NCI-H510A treated with DMSO at 0.1 percent for 48 hours (cell line): ENCODE measurements around the gene RNU5B-1.

Experiments used
- DNase-seq: peaks from one replicate; lab custom pipeline; 2025; lab: John Stamatoyannopoulos, UW

Gene RNU5B-1

DNA sequence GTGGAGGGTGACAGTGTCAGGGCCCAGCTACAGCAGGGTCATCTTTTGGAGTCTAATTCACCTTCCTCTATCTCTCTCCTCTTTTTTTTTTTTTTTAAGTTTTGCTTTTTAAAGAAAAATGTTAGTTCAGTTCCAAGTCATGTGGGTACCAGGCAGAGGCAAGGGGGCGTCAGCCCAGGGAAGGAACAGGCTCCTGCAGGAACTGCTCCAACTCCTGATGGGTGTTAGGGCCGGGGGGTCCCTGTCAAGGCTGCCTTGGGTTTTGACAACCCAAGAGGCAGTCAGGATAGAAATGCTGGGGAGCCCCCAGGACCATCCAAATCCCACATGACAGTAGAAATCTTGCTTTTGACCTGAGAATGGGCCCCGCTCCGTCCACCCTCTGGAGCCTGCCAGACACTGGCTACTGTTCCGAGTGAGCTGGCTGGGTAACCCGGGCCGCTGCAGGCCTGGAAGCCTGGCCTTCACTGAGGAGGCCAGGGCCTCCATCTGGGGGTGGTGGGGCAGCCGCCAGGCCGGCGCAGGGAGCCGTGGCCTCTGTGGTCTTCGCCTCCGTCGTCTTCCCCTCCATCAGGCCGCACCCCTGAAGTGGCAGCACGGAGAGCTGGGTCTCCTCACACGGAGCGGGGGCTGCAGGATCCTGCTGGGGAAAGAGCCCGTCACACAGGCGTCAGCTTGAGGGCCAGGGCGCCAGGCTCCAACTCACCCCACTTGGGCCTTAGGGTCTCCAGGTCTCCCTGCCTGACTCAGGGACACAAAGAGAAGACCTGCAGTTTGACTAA is 24.2 kb downstream of the RNU5B-1 start:
- DNase-seq: no peak

GRCh38 chr15:65329288-65329983 is 25.0 kb downstream of the RNU5B-1 start:
- DNase-seq: no peak

DNA sequence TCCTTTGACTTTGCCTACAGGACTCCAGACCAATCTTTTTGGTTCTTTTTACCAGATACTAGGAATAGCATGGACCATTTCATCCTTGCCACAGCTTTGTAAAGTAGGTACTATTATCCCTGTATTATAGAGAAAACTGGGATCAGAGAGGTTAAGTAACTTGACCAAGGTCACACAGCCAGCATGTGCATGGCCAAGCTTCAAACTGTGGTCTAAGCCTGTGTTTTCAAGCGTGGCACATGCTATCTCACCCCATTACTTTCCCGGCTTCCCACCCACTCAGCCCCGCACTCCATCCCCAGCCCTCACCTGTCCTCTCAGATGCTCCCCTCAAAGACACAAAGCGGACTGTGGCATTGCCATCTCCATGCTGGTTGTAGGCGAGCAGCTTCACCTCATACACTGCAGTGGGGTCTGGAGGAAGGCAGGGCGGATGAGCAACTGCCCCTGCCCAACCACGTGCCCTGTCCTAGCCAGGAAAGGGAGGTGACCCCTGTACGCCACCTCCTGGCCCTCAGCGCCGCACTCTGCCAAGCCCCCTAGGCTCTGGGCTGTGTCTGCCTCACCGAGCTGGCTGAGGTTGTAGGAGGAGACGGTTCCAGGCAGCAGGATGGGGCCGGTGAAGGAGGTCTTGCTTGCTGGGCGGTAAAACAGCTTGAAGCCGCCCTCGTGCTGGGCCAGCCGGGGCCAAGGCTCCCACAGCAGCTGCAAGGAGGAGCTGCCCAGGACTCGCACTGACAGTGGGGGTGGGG is 25.7 kb downstream of the RNU5B-1 start:
- DNase-seq: no peak

GRCh38 chr15:65330934-65331645 is 26.6 kb downstream of the RNU5B-1 start:
- DNase-seq: no peak

- DNase-seq: no peak
Observed at GRCh38 chr15:65331811-65332210, 27.3 kb downstream of the RNU5B-1 start.

DNA sequence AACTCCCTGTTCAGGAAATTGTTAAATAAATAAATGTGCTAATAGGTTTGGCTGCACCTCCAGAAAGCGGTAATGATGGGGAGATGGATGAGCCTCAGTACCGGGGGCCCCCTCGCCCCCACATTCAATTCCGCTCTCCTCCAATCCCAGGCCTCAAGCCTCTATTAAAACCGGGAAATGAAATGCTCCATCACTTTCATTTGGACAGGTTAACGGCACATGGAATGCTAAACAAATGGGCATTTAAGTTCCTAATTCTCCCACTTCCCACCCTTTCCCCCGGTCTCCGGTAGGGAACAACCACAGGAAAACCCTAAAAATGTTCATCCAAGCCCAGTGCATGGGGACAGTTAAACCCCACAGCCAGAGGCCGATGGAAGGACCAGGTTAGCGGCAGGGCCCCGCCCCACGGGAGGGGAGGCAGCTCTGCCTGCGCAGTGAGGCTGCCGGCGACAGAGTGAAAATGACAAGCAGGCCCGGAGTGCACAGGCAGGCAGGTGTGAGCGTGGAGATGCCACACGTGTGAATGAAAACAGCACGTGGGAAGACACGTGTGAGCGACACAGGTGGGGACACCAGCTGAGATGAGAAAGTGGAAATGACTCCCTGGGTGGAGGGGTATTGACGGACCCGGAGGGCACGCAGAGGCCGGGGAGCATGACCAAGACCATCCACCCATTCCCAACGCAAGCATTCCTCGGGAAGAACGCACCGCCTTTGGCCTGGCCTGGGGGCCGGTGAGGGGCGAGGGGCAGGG is 28.1 kb downstream of the RNU5B-1 start:
- no peak for DNase-seq

- no peak for DNase-seq
Observed at GRCh38 chr15:65333148-65333820, 28.8 kb downstream of the RNU5B-1 start.

DNA sequence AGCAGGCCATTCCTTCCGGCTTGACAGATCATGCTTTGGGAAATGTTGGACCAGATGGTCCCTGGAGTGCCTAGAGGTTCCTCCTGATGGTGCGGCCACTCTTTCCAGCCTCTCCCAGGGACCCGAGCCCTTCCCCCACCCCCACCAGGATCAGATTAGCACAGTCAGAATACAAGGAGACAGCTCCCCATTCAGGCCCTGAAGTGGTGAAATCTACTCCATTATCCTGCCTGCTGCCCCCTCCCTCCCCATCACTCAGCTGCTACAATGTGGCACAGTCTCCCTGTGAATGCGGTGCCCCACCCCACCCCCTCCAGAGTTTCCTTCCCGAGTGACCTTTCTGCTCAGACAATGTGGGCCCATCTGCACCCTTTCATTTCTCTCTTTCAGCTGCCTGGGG is 29.4 kb downstream of the RNU5B-1 start:
- DNase-seq: no peak

DNA sequence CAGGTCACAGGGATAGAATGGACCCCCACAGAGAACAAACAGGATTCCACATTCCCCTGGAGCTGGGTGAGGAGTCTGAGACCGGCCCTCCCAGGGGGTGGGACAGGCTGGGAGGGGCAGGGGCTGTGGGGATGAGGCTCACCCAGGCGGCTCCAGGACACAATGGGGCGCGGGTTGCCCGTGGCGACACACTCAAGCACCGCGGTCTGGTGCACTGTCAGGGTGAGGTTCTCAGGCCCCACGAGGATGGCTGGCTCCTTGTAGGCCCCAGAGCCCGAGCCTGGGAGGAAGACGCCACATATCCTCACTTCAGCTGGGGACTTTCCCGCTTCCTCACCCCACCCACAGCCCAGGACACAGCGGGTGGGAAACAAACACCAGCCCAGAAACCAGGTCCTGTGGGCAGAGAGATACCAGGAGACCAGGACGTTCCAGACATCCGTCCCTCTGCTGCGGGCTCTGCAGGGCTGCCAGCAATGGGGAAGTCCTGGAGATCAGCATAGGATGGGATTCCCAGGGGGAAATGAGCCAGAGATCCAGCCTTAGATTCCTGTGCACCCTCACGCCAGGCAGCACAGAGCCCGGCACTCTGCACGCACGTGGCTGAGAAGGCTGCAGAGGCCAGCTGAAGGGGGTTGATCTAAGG is 30.2 kb downstream of the RNU5B-1 start:
- no peak for DNase-seq

GRCh38 chr15:65335278-65336055 is 31.0 kb downstream of the RNU5B-1 start:
- no peak for DNase-seq

DNA sequence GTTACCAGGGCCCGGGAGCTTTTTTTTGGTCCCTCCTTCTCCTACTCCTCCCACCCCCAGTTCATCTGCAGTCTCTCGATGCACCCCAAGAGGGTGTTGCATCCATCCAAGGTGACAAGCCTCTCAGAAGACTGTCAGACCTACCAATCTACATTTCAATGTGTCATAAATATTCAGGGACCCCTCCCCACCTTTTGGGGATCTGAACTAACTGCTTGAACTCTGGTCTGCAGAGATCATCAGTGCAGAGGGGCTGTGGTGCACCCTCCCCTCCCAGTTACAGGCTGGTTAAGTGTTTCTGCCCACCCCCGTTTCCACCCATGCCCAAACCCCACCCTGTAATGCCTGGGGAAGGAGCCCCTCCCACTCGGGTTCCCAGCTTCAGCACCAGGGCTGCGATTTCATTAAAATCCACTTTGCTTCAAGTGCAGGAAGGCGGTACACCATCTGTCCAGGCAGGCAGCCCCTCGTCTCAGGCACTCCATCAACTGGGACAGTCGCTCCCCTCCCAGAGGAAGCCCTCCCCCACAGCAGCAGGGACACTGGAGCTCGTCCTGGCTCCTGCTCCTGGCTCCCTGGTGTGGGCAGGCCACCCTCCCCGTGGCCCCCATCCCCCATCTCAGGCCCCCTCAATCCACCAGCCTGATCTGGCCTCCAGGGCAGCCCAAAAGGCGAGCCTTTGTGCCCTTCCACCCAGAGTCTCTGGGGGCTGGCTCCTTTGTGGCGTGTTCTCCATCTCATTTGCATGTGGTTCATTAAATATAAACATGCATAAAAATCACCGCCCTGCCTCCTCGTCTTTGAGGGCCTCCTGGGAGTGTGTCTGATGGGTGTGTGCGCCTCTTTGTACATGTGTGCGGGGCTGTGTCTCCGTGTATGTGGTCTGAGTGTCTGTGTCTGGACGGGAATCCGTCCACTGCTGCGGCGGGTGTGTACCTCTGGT is 32.3 kb downstream of the RNU5B-1 start:
- DNase-seq: no peak

DNA sequence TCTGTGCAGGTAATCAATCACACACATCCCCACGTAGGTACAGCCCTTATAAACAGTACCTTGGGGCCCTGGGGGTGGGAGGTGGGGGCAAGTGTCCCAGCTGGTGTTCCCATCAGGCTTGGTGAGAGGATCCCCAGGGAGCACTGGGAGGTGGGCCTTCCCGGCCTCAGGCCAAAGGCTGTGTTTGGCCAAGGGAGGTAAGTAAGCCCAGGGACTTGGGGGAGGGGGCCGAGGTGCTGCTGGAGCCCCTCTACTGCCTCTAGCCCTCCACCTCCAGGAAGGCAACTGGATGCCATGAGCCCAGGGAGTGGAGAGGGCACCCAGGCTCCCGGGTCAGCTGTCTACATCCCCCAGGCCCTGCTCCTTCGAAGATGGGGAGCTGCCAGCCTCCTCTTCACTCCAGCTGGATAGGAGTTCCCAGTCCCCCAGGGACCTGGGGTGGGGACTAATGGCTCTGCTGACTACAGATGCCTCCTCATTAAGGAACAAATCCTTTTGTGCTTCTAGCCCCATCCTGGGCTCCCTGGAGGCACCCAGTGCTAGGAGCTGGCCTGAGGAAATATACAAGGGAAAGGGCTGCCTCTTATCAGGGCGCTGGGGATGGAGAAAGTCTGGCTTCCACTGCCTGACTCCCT is 33.1 kb downstream of the RNU5B-1 start:
- no peak for DNase-seq

DNA sequence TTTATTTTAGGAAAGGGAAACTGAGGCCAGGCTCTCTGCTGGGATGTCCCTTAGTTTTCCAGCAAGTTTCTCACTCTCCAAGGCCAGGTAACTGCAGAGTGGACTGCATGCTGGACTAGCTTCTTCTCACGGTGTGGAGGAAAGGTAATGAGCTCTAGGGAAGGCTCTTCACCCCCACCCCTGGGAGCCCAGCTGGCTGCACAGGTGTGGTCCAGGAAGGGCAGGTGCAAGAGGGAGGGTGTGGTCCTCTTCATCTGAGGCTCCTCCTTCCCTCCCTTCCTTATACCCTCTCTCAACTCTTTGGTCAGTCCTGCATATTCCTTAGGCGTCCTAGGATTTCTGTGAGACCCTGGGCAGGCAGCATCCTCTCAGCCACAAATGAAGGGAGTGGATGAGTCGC is 33.9 kb downstream of the RNU5B-1 start:
- peak; percentile 55 for DNase-seq

- no peak for DNase-seq
Observed at GRCh38 chr15:65338823-65339222, 34.3 kb downstream of the RNU5B-1 start.

DNA sequence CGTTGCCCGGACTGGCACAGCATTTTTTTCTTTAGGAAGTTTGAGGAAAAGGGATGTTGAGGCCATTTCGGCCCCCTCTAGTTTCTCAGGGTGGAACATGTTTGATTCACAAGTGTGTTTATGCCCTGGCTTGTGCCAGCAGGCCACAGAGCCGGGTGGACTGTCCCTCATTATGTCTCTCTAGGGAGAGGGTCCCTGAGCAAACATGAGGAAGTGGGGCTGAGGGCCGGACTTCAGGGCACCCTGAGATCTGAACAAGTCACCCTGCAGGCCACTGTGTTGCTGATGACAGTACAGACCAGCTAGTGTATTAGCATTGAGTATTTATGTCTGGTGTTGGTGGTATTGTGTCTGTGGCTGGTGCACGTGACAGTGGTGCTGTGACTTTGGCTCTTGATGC is 34.9 kb downstream of the RNU5B-1 start:
- DNase-seq: no peak

DNA sequence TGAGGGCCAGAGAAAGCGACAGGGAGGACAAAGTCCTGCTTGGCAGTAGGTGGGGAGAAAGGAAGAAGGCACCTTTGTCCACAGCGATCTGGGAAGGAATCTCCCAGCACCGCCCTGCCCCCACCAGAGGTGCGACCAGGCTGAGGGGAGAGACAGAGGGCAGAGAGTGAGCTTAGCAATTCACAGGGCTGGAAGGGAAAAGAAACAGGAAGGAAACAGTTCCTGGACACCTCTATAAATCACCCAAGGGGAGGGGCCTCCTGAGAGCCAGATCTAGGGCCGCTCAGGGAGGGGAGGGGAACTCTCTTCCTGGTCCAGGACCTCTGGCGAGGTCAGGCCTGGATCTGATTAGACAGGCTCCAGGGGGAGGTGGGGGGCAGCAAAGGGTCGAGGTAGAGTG is 35.4 kb downstream of the RNU5B-1 start:
- DNase-seq: peak; percentile 29

DNA sequence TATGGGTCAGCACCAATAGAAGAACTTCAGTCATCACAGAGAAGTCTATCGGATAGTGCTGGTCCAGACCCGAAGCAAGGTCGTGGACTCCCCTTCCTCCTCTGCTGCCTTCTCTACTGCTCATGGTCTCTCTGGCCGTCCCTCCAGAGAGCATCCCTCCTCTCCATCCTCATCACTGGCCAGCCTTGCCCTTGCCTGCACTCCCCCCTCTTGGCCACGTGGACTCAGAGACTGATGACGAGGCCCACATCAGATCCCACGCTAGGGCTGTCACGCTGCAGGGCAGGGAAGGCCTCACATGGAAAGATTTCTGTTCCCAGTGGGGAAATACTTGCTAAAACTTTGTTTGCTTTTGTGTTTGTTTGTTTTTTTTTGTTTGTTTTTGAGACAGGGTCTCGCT is 38.0 kb downstream of the RNU5B-1 start:
- DNase-seq: no peak

- no peak for DNase-seq
Observed at GRCh38 chr15:65343374-65343981, 39.0 kb downstream of the RNU5B-1 start.
